Smooth muscle cell (in vitro differentiated cells): ENCODE measurements around the gene SLC6A18. TPM values are rescaled to one million over a fixed set of nuclear protein-coding genes. Genes with fewer than 3 reads are reported as not detected.

Experiments used
- DNase-seq: peaks from one replicate; lab custom pipeline; 2025; ENCODE audit not compliant: unreplicated experiment; lab: John Stamatoyannopoulos, UW
- H2AFZ ChIP-seq: fragments of 200-600 bp; sonication (generic); 2 replicates; pipeline ENCODE4 v1.6.0; 2016; ENCODE audit warnings: antibody characterized with exemption, low read depth, mild to moderate bottlenecking
- H3F3A ChIP-seq: fragments of 200-600 bp; sonication (generic); 2 replicates; pipeline ENCODE4 v1.6.0; 2017; ENCODE audit warnings: antibody characterized with exemption, low read depth
- H3K27ac ChIP-seq: fragments of 200-600 bp; sonication (generic); 2 replicates; pipeline ENCODE4 v1.5.1; 2016; ENCODE audit warnings: low read depth, mild to moderate bottlenecking
- H3K27me3 ChIP-seq: fragments of 200-600 bp; sonication (generic); 2 replicates; pipeline ENCODE4 v1.6.1; 2016; ENCODE audit warnings: low read depth, mild to moderate bottlenecking
- H3K36me3 ChIP-seq: fragments of 200-600 bp; sonication (generic); 2 replicates; pipeline ENCODE4 v1.5.1; 2016; ENCODE audit warnings: low read depth
- H3K4me1 ChIP-seq: fragments of 200-600 bp; sonication (generic); 2 replicates; pipeline ENCODE4 v1.5.1; 2016; ENCODE audit warnings: low read depth
- H3K4me2 ChIP-seq: fragments of 200-600 bp; sonication (generic); 2 replicates; pipeline ENCODE4 v1.6.0; 2016; ENCODE audit warnings: mild to moderate bottlenecking
- H3K4me3 ChIP-seq: fragments of 200-600 bp; sonication (generic); 2 replicates; pipeline ENCODE4 v1.5.1; 2016; ENCODE audit warnings: mild to moderate bottlenecking
- H3K79me2 ChIP-seq: fragments of 200-600 bp; sonication (generic); 2 replicates; pipeline ENCODE4 v1.6.0; 2016; ENCODE audit warnings: low read depth, mild to moderate bottlenecking
- H3K9ac ChIP-seq: fragments of 200-600 bp; sonication (generic); 2 replicates; pipeline ENCODE4 v1.6.0; 2016; ENCODE audit warnings: low read depth
- H3K9me3 ChIP-seq: fragments of 200-600 bp; sonication (generic); replicated peaks from 2 replicates; pipeline ENCODE4 v1.5.1; 2016; ENCODE audit warnings: low read depth
- H4K20me1 ChIP-seq: fragments of 200-600 bp; sonication (generic); 2 replicates; pipeline ENCODE4 v1.6.0; 2016; ENCODE audit warnings: low read depth
- CTCF ChIP-seq: fragments of 200-600 bp; sonication (generic); IDR thresholded peaks from 2 replicates; pipeline ENCODE4 v1.5.1; 2017; ENCODE audit warnings: borderline replicate concordance, mild to moderate bottlenecking, antibody characterized with exemption; ENCODE audit not compliant: insufficient read depth, poor library complexity, severe bottlenecking
- WGBS: methylation state at CpG from one replicate; pipeline ENCODE4 v1.1.7; 2016; ENCODE audit warnings: low lambda C conversion rate; 5-methylcytosine and 5-hydroxymethylcytosine counted together
- polyA plus RNA-seq: library from polyadenylated mRNA; unstranded; fragments of >200 nt; fragmentation: Nextera tagmentation; extraction: Ambion mirVana; gene quantifications from 2 replicates; pipeline ENCODE4 v1.2.1, GENCODE V29; 2016
- total RNA-seq: library from RNA; depleted of rRNA; stranded (reverse); fragments of >200 nt; gene quantifications from 2 replicates; pipeline ENCODE4 v1.2.3, GENCODE V29; 2014

SLC6A18 gene
- total and polyA plus RNA-seq, 2 experiments from 2014 or later = not detected

DNA sequence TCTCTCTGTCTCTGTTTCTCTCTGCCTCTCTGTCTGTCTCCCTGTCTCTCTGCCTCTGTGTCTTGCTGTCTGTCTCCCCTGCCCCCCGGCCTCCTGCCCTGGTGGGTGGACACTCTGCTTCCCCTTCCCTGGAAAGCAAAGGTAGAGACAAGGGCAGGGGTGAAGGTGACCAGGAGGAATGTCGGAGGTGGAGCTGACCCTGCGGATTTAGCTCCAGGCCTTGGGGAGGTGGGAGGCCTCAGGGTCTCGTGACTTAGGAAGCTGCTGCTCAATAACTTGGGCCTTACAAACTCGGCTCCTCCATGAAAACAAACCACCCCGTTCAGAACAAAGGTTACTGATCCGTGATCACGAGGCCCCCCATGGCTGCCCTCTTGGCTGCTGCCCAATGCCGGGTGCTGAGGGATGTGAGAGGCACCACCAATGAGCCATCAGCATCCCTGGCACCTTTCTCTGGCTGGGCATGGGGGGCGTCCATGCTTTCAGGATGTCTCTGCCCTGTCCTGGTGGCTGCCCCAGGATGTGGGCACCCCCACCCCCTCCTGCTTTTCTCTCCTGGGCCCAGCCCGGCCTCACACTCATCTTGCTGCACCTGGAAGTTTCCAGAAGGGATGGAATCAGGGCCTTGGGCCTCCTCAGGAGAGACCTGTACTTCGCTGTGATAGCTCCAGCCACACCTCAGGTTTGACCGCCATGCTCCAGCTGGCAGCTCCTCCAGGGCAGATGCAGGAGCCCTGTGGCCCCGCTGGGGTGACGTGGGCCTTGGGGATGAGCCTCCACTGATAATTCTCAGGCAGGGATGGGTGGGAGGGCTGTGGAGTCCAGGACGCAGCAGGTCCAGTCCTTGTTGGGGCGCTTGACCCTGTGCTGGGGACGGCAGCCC lies 38.6 kb upstream of the SLC6A18 start:
- Histone ChIP-seq H3K9me3 (no peaks in the 10 kb centered on the region), H3K27me3 (no peaks in the 10 kb centered on the region), H4K20me1 (no peaks in the 10 kb centered on the region), H3K27ac (no peak overlapping the region), H3F3A (no peaks in the 10 kb centered on the region), H3K79me2 (no peaks in the 10 kb centered on the region), H3K9ac (no peak overlapping the region), H2AFZ (no peak overlapping the region), H3K36me3 (no peaks in the 10 kb centered on the region), H3K4me2 (no peak overlapping the region), H3K4me1 (no peaks in the 10 kb centered on the region), H3K4me3 (no peak overlapping the region)
- no peak for DNase-seq
- no peak for TF ChIP-seq CTCF
- 84% methylated on average over 18 of the region's 18 CpGs for WGBS

DNA sequence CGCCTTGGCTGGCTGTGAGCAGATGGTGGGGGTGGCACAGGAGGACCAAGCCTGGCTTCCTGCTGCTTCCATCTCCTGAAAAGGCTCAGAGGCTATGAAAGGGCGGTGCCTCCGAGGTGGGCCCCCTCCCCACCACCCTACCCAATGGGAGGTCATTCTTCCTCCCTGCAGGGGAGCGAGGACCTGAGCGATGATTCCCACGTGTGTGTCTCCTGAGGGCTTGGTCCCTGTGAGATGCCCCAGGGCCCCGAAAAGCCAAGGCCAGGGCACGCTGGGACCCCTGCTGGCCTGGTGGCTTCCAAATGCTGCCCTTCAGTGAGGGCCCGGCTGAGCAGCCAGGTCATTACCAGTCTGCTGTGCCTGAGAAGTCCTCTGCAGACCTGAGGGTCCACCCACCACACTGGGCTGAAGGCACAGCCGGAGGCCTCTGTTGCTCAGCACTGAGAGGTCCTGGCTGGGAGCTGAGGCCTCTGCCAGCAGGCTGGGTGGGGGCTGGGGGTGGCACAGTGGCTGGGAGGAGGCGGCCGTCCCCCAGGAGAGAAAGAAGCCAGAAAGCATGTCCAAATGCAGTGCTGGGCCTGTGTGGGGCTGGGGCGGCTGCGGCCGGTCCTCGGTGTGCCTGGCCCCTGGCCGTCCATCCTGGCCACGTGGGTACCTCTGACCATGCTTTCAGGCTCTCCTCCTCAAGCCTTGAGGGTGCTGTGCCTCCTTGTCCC lies 37.8 kb upstream of the SLC6A18 start:
- H3K27ac ChIP-seq = no peak overlapping the region
- no peak overlapping the region for H2AFZ ChIP-seq
- no peak for TF ChIP-seq CTCF
- no peak overlapping the region for H3K9ac ChIP-seq
- no peak overlapping the region for H3K4me2 ChIP-seq
- H3K79me2 ChIP-seq = no peaks in the 10 kb centered on the region
- H3K36me3 ChIP-seq = no peaks in the 10 kb centered on the region
- 92% methylated on average over 17 of the region's 18 CpGs for WGBS
- no peaks in the 10 kb centered on the region for H3K27me3 ChIP-seq
- H3F3A ChIP-seq = no peaks in the 10 kb centered on the region
- no peaks in the 10 kb centered on the region for H3K4me1 ChIP-seq
- DNase-seq = no peak
- H3K4me3 ChIP-seq = no peak overlapping the region
- no peaks in the 10 kb centered on the region for H4K20me1 ChIP-seq
- no peaks in the 10 kb centered on the region for H3K9me3 ChIP-seq

DNA sequence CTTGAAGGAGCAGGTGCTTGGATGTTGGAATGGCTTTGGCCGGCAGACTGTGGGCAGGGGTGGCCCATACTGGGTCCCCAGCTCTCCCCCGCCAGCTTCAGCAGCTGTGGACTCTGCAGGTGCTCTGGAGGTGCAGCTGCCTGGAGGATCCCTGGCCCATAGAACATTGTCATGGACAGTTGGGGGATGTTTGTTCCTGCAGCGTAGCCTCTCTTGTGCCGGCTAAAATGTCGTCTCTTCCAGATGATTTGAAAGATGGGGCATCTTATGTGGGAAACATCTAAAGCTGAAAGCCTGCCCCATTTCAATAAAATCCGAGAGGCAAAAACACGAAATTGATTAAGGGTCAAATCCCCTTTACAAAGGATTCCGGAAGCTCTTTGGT lies 37.2 kb upstream of the SLC6A18 start:
- Histone ChIP-seq H3K27ac (no peak overlapping the region), H3K79me2 (no peaks in the 10 kb centered on the region), H4K20me1 (no peaks in the 10 kb centered on the region), H3K4me2 (no peak overlapping the region), H3K27me3 (no peaks in the 10 kb centered on the region), H3K4me3 (no peak overlapping the region), H3K9ac (no peak overlapping the region), H2AFZ (no peak overlapping the region), H3K9me3 (no peaks in the 10 kb centered on the region), H3K4me1 (no peaks in the 10 kb centered on the region), H3K36me3 (no peaks in the 10 kb centered on the region), H3F3A (no peaks in the 10 kb centered on the region)
- no peak for DNase-seq
- WGBS = 94% methylated on average over 8 of the region's 8 CpGs
- no peak for TF ChIP-seq CTCF
